Body of pancreas (tissue), 4 donors: ENCODE results near the gene HYCC2. TPM values are rescaled to one million over a fixed set of nuclear protein-coding genes. Genes with fewer than 3 reads are reported as not detected.

Experiments used
- ATAC-seq: fragments of 150-250 bp; one replicate; pipeline ENCODE4 v1.9.1; 2016
- DNase-seq, 4 donors: peaks; one replicate each; pipeline ENCODE4 v3.0.0-alpha.2; 2019
- H3K27ac ChIP-seq, 4 donors: fragments of 200-600 bp; sonication (generic); 1 replicate in 3 of 4; 2 replicates in 1 of 4; pipeline versions ENCODE4 v1.5.1 to v1.6.1; 2016 to 2019; ENCODE audit warnings: mild to moderate bottlenecking in 1 of 4, mixed read lengths in 1 of 4, moderate library complexity in 1 of 4
- H3K27me3 ChIP-seq, 2 donors: fragments of 200-600 bp; sonication (generic); one replicate each; pipeline ENCODE4 v1.6.0; 2016; ENCODE audit warnings: mild to moderate bottlenecking in 1 of 2
- H3K36me3 ChIP-seq, 2 donors: fragments of 200-600 bp; sonication (generic); replicated peaks in 1 of 2; 2 replicates each; pipeline ENCODE4 v1.5.1; 2016; ENCODE audit warnings: low read depth in 2 of 2; ENCODE audit not compliant: insufficient read depth in 1 of 2
- H3K4me1 ChIP-seq: fragments of 200-600 bp; sonication (generic); one replicate; pipeline ENCODE4 v1.6.0; 2016
- H3K4me3 ChIP-seq, 2 donors: fragments of 200-600 bp; sonication (generic); 1 replicate in 1 of 2; 2 replicates in 1 of 2; pipeline ENCODE4 v1.5.1; 2016 to 2019
- H3K9me3 ChIP-seq, 3 donors: fragments of 200-600 bp; sonication (generic); 1 replicate in 2 of 3; 2 replicates in 1 of 3; pipeline ENCODE4 v1.5.1; 2016
- POLR2A ChIP-seq, 3 donors: fragments of 450-650 bp; IDR thresholded peaks; one replicate each; pipeline ENCODE4 v1.6.1; 2016; ENCODE audit warnings: antibody characterized with exemption in 3 of 3, mild to moderate bottlenecking in 2 of 3
- WGBS, 2 donors: methylation state at CpG; one replicate each; pipeline ENCODE4 v1.1.5; 2017; 5-methylcytosine and 5-hydroxymethylcytosine counted together
- intact Hi-C: fragments of 100-400 bp; cut with DNase I; formaldehyde crosslinking; loops from one replicate; pipeline ENCODE4 v1.15.1; 2023
- total RNA-seq, 2 donors: library from RNA; depleted of rRNA; stranded (reverse); fragments of >200 nt; gene quantifications; one replicate each; pipeline ENCODE4 v1.1.0, GENCODE V29; 2016
- TF ChIP-seq, protein P1 (sequence below), 7 experiments: fragments of 450-650 bp in 4 of 7; fragments of 200-600 bp in 3 of 7; sonication (generic) in 3 of 7; IDR thresholded peaks; one replicate each; pipeline ENCODE4 v1.5.1; 2016 to 2019; ENCODE audit warnings: antibody characterized with exemption in 7 of 7

The HYCC2 gene
- total RNA-seq, 2 donors from 2014 or later: 9.3 to 24.7 TPM

DNA sequence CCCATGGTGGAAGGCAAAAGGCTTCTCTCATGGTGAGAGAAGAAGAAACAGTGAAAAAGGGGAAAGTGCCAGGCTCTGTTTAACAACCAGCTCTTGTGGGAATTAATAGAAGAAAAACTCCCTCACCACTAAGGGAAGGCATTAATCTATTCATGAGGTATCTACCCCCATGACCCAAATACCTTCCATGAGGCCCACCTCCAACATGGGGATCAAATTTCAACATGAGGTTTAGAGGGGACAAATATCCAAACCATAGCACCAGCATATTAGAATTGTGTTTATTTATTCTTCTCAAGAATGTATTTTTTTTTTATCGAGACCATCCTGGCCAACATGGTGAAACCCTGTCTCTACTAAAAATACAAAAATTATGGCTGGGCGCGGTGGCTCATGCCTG, 39.6 kb upstream of the HYCC2 start:
- intact Hi-C loops: no loop called here
- no peak for TF ChIP-seq POLR2A (IDR thresholded peaks at IDR 0.05)
- TF ChIP-seq, protein P1, sequence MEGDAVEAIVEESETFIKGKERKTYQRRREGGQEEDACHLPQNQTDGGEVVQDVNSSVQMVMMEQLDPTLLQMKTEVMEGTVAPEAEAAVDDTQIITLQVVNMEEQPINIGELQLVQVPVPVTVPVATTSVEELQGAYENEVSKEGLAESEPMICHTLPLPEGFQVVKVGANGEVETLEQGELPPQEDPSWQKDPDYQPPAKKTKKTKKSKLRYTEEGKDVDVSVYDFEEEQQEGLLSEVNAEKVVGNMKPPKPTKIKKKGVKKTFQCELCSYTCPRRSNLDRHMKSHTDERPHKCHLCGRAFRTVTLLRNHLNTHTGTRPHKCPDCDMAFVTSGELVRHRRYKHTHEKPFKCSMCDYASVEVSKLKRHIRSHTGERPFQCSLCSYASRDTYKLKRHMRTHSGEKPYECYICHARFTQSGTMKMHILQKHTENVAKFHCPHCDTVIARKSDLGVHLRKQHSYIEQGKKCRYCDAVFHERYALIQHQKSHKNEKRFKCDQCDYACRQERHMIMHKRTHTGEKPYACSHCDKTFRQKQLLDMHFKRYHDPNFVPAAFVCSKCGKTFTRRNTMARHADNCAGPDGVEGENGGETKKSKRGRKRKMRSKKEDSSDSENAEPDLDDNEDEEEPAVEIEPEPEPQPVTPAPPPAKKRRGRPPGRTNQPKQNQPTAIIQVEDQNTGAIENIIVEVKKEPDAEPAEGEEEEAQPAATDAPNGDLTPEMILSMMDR (IDR thresholded peaks at IDR 0.05): no peak
- ATAC-seq (no peak), DNase-seq (no peak)
- no peak overlapping the region for H3K27ac ChIP-seq
- H3K36me3 ChIP-seq: no peaks in the 10 kb centered on the region
- H3K4me3 ChIP-seq: no peak overlapping the region
- 88 to 95% methylated on average over 3 of the region's 3 CpGs for WGBS, 2 donors
- H3K4me1 ChIP-seq: peaks cover 18% of the 10 kb centered on the region
- no peaks in the 10 kb centered on the region for H3K9me3 ChIP-seq
- H3K27me3 ChIP-seq: no peaks in the 10 kb centered on the region

DNA sequence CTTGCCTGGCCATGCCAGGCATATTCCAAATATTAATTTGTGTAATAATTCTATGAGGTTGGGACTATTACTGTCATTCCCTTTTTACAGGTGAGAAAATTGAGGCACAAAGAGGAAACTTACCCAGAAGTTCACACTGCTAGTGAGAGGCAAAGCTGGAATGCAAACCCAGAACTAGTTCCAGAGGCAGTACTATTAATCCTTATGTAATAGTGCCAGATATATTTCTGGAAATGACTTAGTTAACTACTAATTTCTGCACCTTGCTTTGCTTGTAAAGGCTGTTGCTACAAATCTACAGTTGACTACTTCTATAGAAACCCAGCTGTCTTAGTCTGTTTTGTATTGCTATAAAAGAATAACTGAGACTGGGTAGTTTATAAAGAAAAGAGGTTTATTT, 39.1 kb upstream of the HYCC2 start:
- no peak overlapping the region for H3K4me3 ChIP-seq
- TF ChIP-seq POLR2A (IDR thresholded peaks at IDR 0.05): no peak
- no peaks in the 10 kb centered on the region for H3K27me3 ChIP-seq
- no peaks in the 10 kb centered on the region for H3K36me3 ChIP-seq
- DNase-seq (no peak), ATAC-seq (no peak)
- H3K4me1 ChIP-seq: peaks cover 16% of the 10 kb centered on the region
- intact Hi-C loops: no loop called here
- no peak overlapping the region for H3K27ac ChIP-seq
- H3K9me3 ChIP-seq: no peaks in the 10 kb centered on the region

DNA sequence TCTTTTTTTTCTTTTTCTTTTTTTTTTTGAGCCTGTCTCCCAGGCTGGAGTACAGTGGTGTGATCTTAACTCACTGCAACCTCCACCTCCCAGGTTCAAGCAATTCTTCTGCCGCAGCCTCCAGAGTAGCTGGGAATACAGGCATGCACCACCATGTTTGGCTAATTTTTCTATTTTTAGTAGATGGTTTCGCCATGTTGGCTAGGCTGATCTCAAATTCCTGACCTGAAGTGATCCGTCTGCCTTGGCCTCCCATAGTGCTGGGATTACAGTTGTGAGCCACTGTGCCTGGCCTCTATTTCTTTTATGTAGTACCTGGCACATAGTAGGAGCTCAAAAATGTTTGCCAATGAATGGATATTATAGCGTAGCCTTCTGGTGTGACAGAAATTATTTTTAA, 37.7 kb upstream of the HYCC2 start:
- 93 to 96% methylated on average over 4 of the region's 4 CpGs for WGBS, 2 donors
- TF ChIP-seq, protein P1 (IDR thresholded peaks at IDR 0.05): no peak
- no peak for TF ChIP-seq POLR2A (IDR thresholded peaks at IDR 0.05)
- H3K4me1 ChIP-seq: peaks cover 2% of the 10 kb centered on the region
- no peaks in the 10 kb centered on the region for H3K9me3 ChIP-seq
- intact Hi-C loops: no loop called here
- ATAC-seq (no peak), DNase-seq (no peak)
- no peaks in the 10 kb centered on the region for H3K27me3 ChIP-seq
- H3K4me3 ChIP-seq: no peak overlapping the region
- H3K36me3 ChIP-seq: no peaks in the 10 kb centered on the region
- no peak overlapping the region for H3K27ac ChIP-seq

DNA sequence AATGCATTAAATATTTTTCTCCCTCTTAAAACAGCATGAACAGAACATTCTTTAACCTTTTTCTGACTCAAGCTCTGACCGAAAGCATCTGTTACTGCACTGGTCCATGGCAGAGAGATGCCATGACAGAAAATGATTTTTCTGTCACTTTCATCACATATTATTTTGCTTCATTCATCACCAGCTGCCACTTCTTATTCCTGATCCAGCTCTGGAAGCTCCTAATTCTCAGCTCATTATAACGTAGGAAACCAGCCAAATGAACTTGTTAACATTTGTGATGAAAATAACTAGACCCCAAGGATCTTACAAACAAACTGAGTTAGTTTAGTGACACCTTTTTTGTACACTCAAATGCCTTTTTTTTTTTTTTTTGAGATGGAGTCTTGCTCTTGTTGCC, 36.9 kb upstream of the HYCC2 start:
- intact Hi-C loops: no loop called here
- H3K4me3 ChIP-seq: no peak overlapping the region
- no peak for TF ChIP-seq POLR2A (IDR thresholded peaks at IDR 0.05)
- TF ChIP-seq, protein P1 (IDR thresholded peaks at IDR 0.05): no peak
- H3K4me1 ChIP-seq: no peaks in the 10 kb centered on the region
- ATAC-seq: no peak
- no peaks in the 10 kb centered on the region for H3K27me3 ChIP-seq
- no peak overlapping the region for H3K27ac ChIP-seq
- DNase-seq: no peak
- no peaks in the 10 kb centered on the region for H3K36me3 ChIP-seq
- WGBS, 2 donors: 87 to 88% methylated on average over 2 of the region's 2 CpGs
- no peaks in the 10 kb centered on the region for H3K9me3 ChIP-seq

- intact Hi-C loops: no loop called here
- no peak for DNase-seq
These were observed 36.2 kb upstream of the HYCC2 start for GRCh38 chr2:201107624-201108023.

More at GRCh38 chr2:201107624-201108023, 36.2 kb upstream of the HYCC2 start:
- Histone ChIP-seq H3K4me1 (no peaks in the 10 kb centered on the region), H3K36me3 (no peaks in the 10 kb centered on the region), H3K27ac (no peak overlapping the region), H3K9me3 (no peaks in the 10 kb centered on the region), H3K4me3 (no peak overlapping the region), H3K27me3 (no peaks in the 10 kb centered on the region)
- WGBS, 2 donors: 93 to 94% methylated on average over 2 of the region's 2 CpGs
- no peak for ATAC-seq
- TF ChIP-seq, protein P1 (IDR thresholded peaks at IDR 0.05): no peak
- no peak for TF ChIP-seq POLR2A (IDR thresholded peaks at IDR 0.05)
